Measurements from ENCODE around the gene VRK3. TPM values are rescaled to one million over a fixed set of nuclear protein-coding genes. Genes with fewer than 3 reads are reported as not detected.

The VRK3 gene, protein sequence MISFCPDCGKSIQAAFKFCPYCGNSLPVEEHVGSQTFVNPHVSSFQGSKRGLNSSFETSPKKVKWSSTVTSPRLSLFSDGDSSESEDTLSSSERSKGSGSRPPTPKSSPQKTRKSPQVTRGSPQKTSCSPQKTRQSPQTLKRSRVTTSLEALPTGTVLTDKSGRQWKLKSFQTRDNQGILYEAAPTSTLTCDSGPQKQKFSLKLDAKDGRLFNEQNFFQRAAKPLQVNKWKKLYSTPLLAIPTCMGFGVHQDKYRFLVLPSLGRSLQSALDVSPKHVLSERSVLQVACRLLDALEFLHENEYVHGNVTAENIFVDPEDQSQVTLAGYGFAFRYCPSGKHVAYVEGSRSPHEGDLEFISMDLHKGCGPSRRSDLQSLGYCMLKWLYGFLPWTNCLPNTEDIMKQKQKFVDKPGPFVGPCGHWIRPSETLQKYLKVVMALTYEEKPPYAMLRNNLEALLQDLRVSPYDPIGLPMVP
- total RNA-seq = 20.4 and 28.2 TPM in 2 replicates

DNA sequence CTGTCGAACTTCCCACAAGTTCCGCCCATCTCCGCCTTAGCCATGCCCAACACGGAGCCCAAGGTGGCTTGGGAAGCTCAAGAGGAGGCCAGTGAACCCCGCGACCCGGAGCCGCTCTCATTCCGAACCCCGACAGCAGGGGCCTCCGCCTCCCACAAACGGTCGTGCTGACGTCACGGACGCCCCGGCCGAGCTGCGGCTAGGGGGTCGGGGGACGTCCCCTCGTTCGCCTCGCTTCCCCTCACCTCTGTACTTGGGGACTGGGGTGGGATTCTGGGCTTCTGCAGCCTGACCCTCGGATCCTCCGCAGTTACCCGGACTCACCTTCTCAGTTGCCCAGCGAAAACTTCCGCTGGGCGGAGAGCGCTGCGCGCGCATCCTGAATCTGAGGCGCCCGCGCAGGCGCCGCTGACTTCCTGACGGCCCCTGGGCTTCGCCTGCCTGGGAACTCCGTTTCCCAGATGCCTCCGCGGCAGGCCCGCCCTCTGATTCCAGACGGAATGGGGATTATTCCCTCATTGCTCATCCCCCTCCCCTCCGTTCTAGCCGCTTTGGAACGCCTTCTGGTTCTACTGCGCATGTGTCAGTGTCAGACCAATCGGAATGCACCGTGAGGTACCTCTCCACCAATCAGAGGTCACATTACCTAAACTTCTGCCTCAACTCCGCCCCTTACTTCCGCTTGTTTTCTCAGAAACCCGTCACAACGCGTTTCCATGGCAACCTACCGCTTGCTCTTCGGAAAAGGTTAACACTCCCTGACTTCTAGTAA is at the start of gene VRK3:
Gene VRK3 (minus strand): TSS at position 351 of the 772 bp plus-strand sequence. CDS start 9,210 bp downstream, outside the sequence.

DNA sequence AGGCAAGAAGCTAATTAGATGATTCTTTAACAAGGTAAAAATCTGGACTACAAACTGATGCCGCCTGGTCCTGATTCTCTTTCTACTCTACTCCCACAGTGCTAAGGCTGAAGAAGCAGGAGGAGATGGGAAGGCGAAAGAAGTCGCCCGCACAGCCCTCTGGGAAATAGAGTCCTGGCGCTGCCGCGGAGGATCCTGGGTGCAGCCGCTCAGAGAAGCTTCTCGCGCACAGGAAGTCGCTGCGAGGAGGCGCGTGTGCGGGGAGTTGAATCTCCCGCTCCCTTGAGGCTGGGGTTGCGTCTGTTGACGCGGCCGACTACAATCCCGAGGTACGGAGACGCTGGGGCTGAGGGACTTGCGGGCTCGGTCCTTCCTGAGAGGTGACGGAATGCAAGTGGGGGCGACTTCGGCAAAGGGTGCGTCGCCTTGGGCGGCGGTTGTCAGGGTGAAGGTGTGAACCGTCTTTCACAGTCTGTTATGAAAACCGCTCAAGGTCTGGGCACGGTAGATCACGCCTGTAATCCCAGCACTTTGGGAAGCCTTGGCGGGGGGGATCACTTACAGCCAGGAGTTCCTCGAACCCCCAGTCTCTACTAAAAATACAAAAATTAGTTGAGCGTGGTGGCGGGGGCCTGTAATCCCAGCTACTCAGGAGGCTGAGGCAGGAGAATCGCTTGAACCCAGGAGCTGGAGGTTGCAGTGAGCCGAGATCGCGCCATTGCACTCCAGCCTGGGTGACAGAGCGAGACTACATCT is 800 bp upstream of the VRK3 start, which contains the start of gene ZNF473:
Gene ZNF473 (plus strand): TSS at position 212 of the 756 bp plus-strand sequence. CDS start 5,078 bp downstream, outside the sequence.

GRCh38 chr19:49960980-49961379 is 64.2 kb downstream of the VRK3 start, which contains the start of gene SIGLEC11:
SIGLEC11 (minus strand) TSS chr19:49961172; CDS start chr19:49961081, 91 bp downstream.

DNA sequence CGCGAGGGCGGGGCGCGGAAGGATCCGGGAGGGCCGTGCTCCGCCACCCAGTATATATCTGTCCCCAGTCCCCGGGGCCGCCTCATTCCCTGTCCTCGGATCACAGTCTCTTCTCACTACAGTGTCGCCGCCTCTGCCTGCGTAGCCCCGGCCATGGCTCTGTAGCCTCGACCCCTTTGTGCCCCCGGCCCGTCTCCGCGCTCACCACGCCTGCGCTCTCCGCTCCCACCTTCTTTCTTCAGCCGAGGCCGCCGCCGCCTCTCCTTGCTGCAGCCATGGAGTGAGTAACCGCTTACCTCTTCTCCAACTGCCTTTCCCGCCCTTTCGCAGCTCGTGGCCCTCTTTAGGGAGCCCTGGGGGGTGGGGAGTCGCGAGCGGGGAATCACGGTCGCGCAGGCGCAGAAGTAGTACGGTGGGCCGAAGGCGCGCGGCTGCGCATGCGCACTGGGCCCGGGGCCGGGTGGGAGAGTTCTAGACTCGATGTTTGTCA is 96.0 kb downstream of the VRK3 start, which contains the start of the genes ATF5 and NUP62:
Gene ATF5 (plus strand): TSS at position 85 of the 490 bp plus-strand sequence. CDS start 1,646 bp downstream, outside the sequence.
Gene NUP62 (minus strand): TSS at position 384 of the 490 bp plus-strand sequence. CDS start 19,697 bp downstream, outside the sequence.

Other genes starting within 250 kb of the VRK3 start
- gene FUZ, start 212.1 kb downstream of the VRK3 start, total RNA-seq = 12.2 and 15.2 TPM in 2 replicates
- gene MED25, start 207.1 kb downstream of the VRK3 start, total RNA-seq = 20.3 and 20.9 TPM in 2 replicates
- gene PTOV1, start 174.2 kb downstream of the VRK3 start, total RNA-seq = 72.9 and 91.9 TPM in 2 replicates
- 25.3 and 57.9 TPM in 2 replicates for gene PNKP, start 157.8 kb downstream of the VRK3 start, total RNA-seq
- 23.7 and 28.3 TPM in 2 replicates for gene AKT1S1, start 148.0 kb downstream of the VRK3 start, total RNA-seq
- gene TBC1D17, start 147.7 kb downstream of the VRK3 start, total RNA-seq = 20.4 and 27.7 TPM in 2 replicates
- gene IL4I1, start 128.5 kb downstream of the VRK3 start, total RNA-seq = not detected in 2 replicates
- 28.0 and 31.4 TPM in 2 replicates for gene ATF5, start 96.2 kb downstream of the VRK3 start, total RNA-seq
- 27.4 and 33.2 TPM in 2 replicates for gene NUP62, start 95.9 kb downstream of the VRK3 start, total RNA-seq
- not detected in 2 replicates for gene SIGLEC11, start 64.2 kb downstream of the VRK3 start, total RNA-seq
- gene ZNF473, start 633 bp upstream of the VRK3 start, total RNA-seq = 6.5 and 11.3 TPM in 2 replicates
- not detected in 2 replicates for gene IZUMO2, start 137.9 kb upstream of the VRK3 start, total RNA-seq
- gene MYH14, start 178.2 kb upstream of the VRK3 start, total RNA-seq = 0.49 TPM in 1 of 2 replicates, not detected in the other

Data from cardiac atrium fibroblast (primary cell).